Hepatocyte (in vitro differentiated cells): ENCODE data around the gene DSPP.

Experiments used
- CTCF ChIP-seq: fragments of 200-600 bp; sonication (generic); IDR thresholded peaks from 2 replicates; pipeline ENCODE4 v1.5.1; 2016; ENCODE audit warnings: antibody characterized with exemption, mild to moderate bottlenecking; ENCODE audit not compliant: poor library complexity
- EZH2 ChIP-seq: fragments of 200-600 bp; sonication (generic); IDR thresholded peaks from 2 replicates; pipeline ENCODE4 v1.6.1; 2016; ENCODE audit warnings: antibody characterized with exemption, mild to moderate bottlenecking, borderline replicate concordance

- TF ChIP-seq EZH2 (no peak), CTCF (no peak)
Observed at GRCh38 chr4:87575408-87575807, 32.9 kb upstream of the DSPP start.
